Uterus (tissue), 4 donors: ENCODE results near the gene FXYD4. TPM values are rescaled to one million over a fixed set of nuclear protein-coding genes. Genes with fewer than 3 reads are reported as not detected.

Experiments used
- DNase-seq, 2 donors: peaks; one replicate each; pipeline ENCODE4 v3.0.0-alpha.2; 2019 to 2020
- H3K27ac ChIP-seq, 2 donors: fragments of 200-600 bp; sonication (generic); 1 replicate in 1 of 2; 2 replicates in 1 of 2; pipeline ENCODE4 v1.5.1; 2016 to 2018
- H3K27me3 ChIP-seq, 2 donors: fragments of 200-600 bp; sonication (generic); one replicate each; pipeline ENCODE4 v1.5.1; 2018 to 2019; ENCODE audit warnings: control low read depth in 1 of 2
- H3K36me3 ChIP-seq, 2 donors: fragments of 200-600 bp; sonication (generic); one replicate each; pipeline ENCODE4 v1.5.1; 2019; ENCODE audit warnings: control low read depth in 1 of 2
- H3K4me1 ChIP-seq, 2 donors: fragments of 200-600 bp; sonication (generic); one replicate each; pipeline ENCODE4 v1.5.1; 2018 to 2019; ENCODE audit warnings: control low read depth in 1 of 2
- H3K4me3 ChIP-seq, 2 donors: fragments of 200-600 bp; sonication (generic); 1 replicate in 1 of 2; 2 replicates in 1 of 2; pipeline ENCODE4 v1.5.1; 2018 to 2019; ENCODE audit warnings: mild to moderate bottlenecking in 1 of 2
- H3K9me3 ChIP-seq, 2 donors: fragments of 200-600 bp; sonication (generic); one replicate each; pipeline ENCODE4 v1.5.1; 2019; ENCODE audit warnings: control low read depth in 1 of 2
- POLR2A ChIP-seq, 2 donors: fragments of 450-650 bp; IDR thresholded peaks; one replicate each; pipeline ENCODE4 v1.6.1; 2016; ENCODE audit warnings: antibody characterized with exemption in 2 of 2, mild to moderate bottlenecking in 1 of 2, moderate library complexity in 1 of 2
- intact Hi-C: fragments of 100-400 bp; cut with DNase I; formaldehyde crosslinking; loops from one replicate; pipeline ENCODE4 v1.15.1; 2023; ENCODE audit warnings: low total_unique reads
- total RNA-seq, 4 donors: library from RNA; depleted of rRNA in 3 of 4; stranded (reverse); fragments of >200 nt in 3 of 4; gene quantifications; one replicate each; pipeline versions ENCODE4 v1.1.0 to v1.2.4, GENCODE V29; 2014 to 2023
- TF ChIP-seq, protein P1 (sequence below), 4 experiments: fragments of 200-600 bp in 2 of 4; fragments of 450-650 bp in 2 of 4; sonication (generic) in 2 of 4; IDR thresholded peaks; one replicate each; pipeline ENCODE4 v1.5.1; 2016 to 2019; ENCODE audit warnings: antibody characterized with exemption in 4 of 4, mild to moderate bottlenecking in 2 of 4, moderate library complexity in 1 of 4
- donor health status: DM: yes; HTN: yes; CAD: no.

Gene FXYD4
- total RNA-seq, 4 donors from 2014 or later: not detected

DNA sequence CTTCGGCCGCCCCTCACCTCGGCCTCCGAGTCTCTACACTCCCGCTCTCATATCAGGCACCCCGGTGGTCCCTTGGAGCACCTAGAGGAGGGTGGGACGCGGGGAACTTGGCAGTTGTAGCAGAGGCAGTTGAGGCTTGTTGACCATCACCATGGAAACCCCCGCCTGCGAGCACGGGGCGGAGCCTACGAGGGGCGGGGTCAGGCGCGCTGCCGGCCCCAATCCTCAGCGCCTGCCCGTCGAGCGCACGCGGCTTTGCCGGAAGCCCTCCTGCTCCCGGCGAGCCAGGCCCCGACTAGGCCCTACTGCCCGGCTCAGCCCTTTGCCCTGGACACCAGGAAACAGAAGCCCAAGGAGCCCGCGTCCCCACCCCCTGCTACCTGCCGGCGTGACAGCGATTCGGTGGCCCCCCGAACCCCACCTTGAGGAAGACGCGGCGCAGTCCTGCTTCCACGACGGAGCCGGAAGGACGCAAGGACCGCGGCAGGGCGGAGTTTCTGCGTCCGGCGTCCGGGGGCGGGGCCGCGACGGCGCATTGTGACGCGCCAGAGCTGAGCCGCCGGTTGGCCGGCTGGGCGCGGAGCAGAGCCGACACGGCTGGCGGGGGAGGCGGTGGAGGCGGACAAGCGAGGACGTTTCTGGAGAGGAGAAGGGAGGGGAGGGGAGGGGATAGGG lies 37.4 kb downstream of the FXYD4 start, which contains the start of gene HNRNPF:
TSS of gene HNRNPF (minus strand) at position 477 of the 675 bp plus-strand sequence. CDS start 21,302 bp downstream, outside the sequence.
- Histone ChIP-seq H3K27ac (peak within 1 kb of the TSS; percentile 96 to 98), H3K27me3 (no peaks in the 10 kb centered on the region), H3K36me3 (no peaks in the 10 kb centered on the region), H3K9me3 (no peaks in the 10 kb centered on the region), H3K4me3 (peak within 1 kb of the TSS; percentile 77 to 80), H3K4me1 (peaks cover 6% of the 10 kb centered on the region in 2 donors)
- TF ChIP-seq POLR2A (IDR thresholded peaks at IDR 0.05): peak; percentile 92 to 97
- TF ChIP-seq, protein P1, sequence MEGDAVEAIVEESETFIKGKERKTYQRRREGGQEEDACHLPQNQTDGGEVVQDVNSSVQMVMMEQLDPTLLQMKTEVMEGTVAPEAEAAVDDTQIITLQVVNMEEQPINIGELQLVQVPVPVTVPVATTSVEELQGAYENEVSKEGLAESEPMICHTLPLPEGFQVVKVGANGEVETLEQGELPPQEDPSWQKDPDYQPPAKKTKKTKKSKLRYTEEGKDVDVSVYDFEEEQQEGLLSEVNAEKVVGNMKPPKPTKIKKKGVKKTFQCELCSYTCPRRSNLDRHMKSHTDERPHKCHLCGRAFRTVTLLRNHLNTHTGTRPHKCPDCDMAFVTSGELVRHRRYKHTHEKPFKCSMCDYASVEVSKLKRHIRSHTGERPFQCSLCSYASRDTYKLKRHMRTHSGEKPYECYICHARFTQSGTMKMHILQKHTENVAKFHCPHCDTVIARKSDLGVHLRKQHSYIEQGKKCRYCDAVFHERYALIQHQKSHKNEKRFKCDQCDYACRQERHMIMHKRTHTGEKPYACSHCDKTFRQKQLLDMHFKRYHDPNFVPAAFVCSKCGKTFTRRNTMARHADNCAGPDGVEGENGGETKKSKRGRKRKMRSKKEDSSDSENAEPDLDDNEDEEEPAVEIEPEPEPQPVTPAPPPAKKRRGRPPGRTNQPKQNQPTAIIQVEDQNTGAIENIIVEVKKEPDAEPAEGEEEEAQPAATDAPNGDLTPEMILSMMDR (IDR thresholded peaks at IDR 0.05): no peak
- peak; percentile 95 to 96 for DNase-seq
- intact Hi-C loops: no loop called here

DNA sequence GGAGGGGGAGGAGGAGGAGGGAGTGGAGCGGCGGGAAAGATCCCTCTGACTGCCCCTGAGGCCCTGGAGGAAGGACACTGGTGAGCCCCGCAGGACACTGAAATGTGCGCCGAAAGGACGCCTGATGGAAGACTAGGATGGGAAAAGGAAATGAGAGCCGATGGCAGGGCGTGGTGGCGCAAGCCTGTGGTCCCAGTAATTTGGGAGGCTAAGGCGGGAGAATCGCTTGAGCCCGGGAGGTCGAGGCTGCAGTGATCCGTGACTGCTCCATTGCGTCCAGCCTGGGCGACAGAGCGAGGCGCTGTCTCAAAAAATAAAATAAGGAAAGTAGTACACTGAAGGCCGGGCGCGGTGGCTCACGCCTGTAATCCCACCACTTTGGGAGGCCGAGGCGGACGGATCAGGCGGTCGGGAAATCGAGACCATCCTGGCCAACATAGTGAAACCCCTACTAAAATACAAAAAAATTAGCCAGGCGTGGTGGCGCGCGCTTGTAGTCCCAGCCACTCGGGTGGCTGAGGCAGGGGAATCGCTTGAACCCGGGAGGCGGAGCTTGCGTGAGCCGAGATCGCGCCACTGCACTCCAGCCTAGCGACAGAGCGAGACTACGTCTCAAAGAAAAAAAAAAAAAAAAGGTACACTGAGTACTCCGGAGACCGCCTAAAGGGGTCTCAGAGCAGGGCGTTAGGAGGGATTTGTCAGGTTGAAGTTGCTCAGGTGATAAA lies 38.1 kb downstream of the FXYD4 start:
- intact Hi-C loops: no loop called here
- no peak for TF ChIP-seq POLR2A (IDR thresholded peaks at IDR 0.05)
- TF ChIP-seq, protein P1 (IDR thresholded peaks at IDR 0.05): no peak
- no peaks in the 10 kb centered on the region for H3K36me3 ChIP-seq
- H3K27me3 ChIP-seq: no peaks in the 10 kb centered on the region
- peak overlapping the region; percentile 96 to 98 for H3K27ac ChIP-seq
- DNase-seq: peak in 1 of 2 donors; percentile 42
- peaks cover 6% of the 10 kb centered on the region in 2 donors for H3K4me1 ChIP-seq
- H3K9me3 ChIP-seq: no peaks in the 10 kb centered on the region
- peak overlapping the region; percentile 77 to 80 for H3K4me3 ChIP-seq

DNA sequence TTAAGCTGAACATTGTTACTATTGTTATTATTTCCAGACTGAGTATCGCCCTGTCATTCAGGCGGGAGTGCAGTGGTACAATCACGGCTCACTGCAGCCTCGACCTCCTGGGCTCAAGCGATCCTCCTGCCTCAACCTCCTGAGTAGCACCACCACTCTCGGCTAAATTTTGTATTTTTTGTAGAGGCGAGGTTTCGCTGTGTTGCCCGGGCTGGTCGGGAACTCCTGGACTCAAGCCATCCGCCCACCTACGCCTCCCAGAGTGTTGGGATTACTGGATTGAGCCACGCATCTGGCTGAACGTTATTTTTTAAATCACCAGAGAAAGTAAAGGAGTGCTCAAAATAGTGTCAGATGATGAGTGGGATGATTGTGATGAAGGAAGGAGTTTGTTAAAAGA lies 38.9 kb downstream of the FXYD4 start:
- intact Hi-C loops: no loop called here
- H3K36me3 ChIP-seq: no peaks in the 10 kb centered on the region
- H3K27me3 ChIP-seq: no peaks in the 10 kb centered on the region
- no peaks in the 10 kb centered on the region for H3K9me3 ChIP-seq
- no peak overlapping the region for H3K4me3 ChIP-seq
- H3K4me1 ChIP-seq: peaks cover 6% of the 10 kb centered on the region in 2 donors
- H3K27ac ChIP-seq: no peak overlapping the region
- no peak for TF ChIP-seq POLR2A (IDR thresholded peaks at IDR 0.05)
- TF ChIP-seq, protein P1 (IDR thresholded peaks at IDR 0.05): no peak
- no peak for DNase-seq

DNA sequence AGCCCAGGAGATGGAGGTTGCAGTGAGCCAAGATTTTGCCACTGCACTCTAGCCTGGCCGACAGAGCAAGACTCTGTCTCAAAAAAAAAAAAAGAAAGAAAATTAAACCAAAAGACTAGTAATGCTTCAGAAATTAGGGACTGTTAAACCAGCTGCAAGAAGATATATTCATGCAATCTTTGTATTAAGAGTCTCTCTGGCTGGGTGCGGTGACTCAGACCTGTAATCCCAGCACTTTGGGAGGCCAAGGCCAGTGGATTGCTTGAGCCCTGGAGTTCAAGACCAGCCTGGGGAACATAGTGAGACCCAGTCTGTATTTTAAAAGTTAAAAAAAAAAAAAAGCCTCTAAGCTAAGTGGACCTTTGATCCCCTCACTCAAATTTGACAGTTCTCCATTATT lies 40.1 kb downstream of the FXYD4 start:
- no peak for DNase-seq
- Histone ChIP-seq H3K9me3 (no peaks in the 10 kb centered on the region), H3K36me3 (no peaks in the 10 kb centered on the region), H3K27me3 (no peaks in the 10 kb centered on the region), H3K4me1 (peaks cover 0 to under 1% of the 10 kb centered on the region in 2 donors), H3K27ac (no peak overlapping the region), H3K4me3 (no peak overlapping the region)
- intact Hi-C loops: no loop called here
- TF ChIP-seq, protein P1 (IDR thresholded peaks at IDR 0.05): no peak
- TF ChIP-seq POLR2A (IDR thresholded peaks at IDR 0.05): no peak

DNA sequence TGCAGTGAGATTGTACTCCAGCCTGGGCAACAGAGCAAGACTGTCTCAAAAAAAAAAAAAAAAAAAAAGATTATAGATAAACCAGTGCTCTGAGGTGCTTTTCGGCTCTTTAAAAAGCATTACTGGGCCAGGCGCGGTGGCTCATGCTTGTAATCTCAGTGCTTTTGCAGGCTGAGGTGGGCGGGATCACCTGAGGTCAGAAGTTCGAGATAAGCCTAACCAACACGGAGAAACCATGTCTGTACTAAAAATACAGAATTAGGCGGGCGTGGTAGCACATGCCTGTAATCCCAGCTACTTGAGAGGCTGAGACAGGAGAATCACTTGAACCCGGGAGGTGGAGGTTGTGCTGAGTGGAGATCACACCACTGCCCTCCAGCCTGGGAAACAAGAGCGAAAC lies 44.1 kb downstream of the FXYD4 start:
- Histone ChIP-seq H3K36me3 (no peaks in the 10 kb centered on the region), H3K9me3 (no peaks in the 10 kb centered on the region), H3K4me3 (no peak overlapping the region), H3K27ac (no peak overlapping the region), H3K4me1 (no peaks in the 10 kb centered on the region), H3K27me3 (no peaks in the 10 kb centered on the region)
- TF ChIP-seq, protein P1 (IDR thresholded peaks at IDR 0.05): no peak
- no peak for TF ChIP-seq POLR2A (IDR thresholded peaks at IDR 0.05)
- DNase-seq: no peak
- intact Hi-C loops: no loop called here
